NT2/D1 (cell line): ENCODE data around the gene RHOT2.
A peak's percentile ranks its signal among the peaks of the same experiment; 100 is the strongest.

ENCODE experiments used
- DNase-seq: peaks from one replicate; pipeline ENCODE4 v3.0.0-alpha.2; 2011; ENCODE audit warnings: low read depth, low spot score
- H3K27me3 ChIP-seq: 2 replicates; pipeline ENCODE4 v1.6.0; 2011; ENCODE audit warnings: mild to moderate bottlenecking; ENCODE audit not compliant: insufficient read length, insufficient read depth
- H3K36me3 ChIP-seq: 2 replicates; pipeline ENCODE4 v1.6.1; 2011; ENCODE audit warnings: mild to moderate bottlenecking, low read length, mixed read lengths; ENCODE audit not compliant: insufficient read depth, insufficient read length
- H3K4me1 ChIP-seq: 2 replicates; pipeline ENCODE4 v1.5.1; 2011; ENCODE audit not compliant: insufficient read depth, insufficient read length
- H3K4me3 ChIP-seq: 2 replicates; pipeline ENCODE4 v1.5.1; 2011; ENCODE audit warnings: low read depth; ENCODE audit not compliant: insufficient read length
- H3K9ac ChIP-seq: 2 replicates; pipeline ENCODE4 v1.6.0; 2011; ENCODE audit warnings: low read depth; ENCODE audit not compliant: insufficient read length
- H3K9me3 ChIP-seq: 2 replicates; pipeline ENCODE4 v1.5.1; 2011; ENCODE audit warnings: mild to moderate bottlenecking, low read length; ENCODE audit not compliant: insufficient read depth
- SUZ12 ChIP-seq: IDR thresholded peaks from 2 replicates; pipeline ENCODE4 v1.6.1; 2011; ENCODE audit not compliant: insufficient read length, insufficient read depth; ENCODE audit errors: extremely low read depth
- YY1 ChIP-seq: IDR thresholded peaks from 2 replicates; pipeline ENCODE4 v1.6.1; 2011; ENCODE audit not compliant: insufficient read length, insufficient read depth
- ZNF274 ChIP-seq: IDR thresholded peaks from 2 replicates; pipeline ENCODE4 v1.6.1; 2011; ENCODE audit warnings: mild to moderate bottlenecking, low read depth, low read length

The RHOT2 gene

GRCh38 chr16:694863-695354 lies 27.0 kb downstream of the RHOT2 start:
- peak overlapping the region; percentile 33 for H3K4me3 ChIP-seq
- TF ChIP-seq SUZ12 (no peak), YY1 (no peak), ZNF274 (no peak)
- DNase-seq = no peak
- H3K4me1 ChIP-seq = peaks cover 7% of the 10 kb centered on the region
- H3K9me3 ChIP-seq = no peaks in the 10 kb centered on the region
- no peaks in the 10 kb centered on the region for H3K36me3 ChIP-seq
- peaks cover 78% of the 10 kb centered on the region for H3K27me3 ChIP-seq
- peak overlapping the region; percentile 70 for H3K9ac ChIP-seq

GRCh38 chr16:695355-696089 lies 27.6 kb downstream of the RHOT2 start:
- Histone ChIP-seq H3K9ac (peak overlapping the region; percentile 79), H3K4me3 (peak overlapping the region; percentile 40), H3K27me3 (peaks cover 84% of the 10 kb centered on the region), H3K4me1 (peaks cover 7% of the 10 kb centered on the region), H3K9me3 (no peaks in the 10 kb centered on the region), H3K36me3 (no peaks in the 10 kb centered on the region)
- TF ChIP-seq ZNF274 (no peak), SUZ12 (no peak), YY1 (no peak)
- DNase-seq = no peak

- DNase-seq = no peak
- no peak overlapping the region for H3K4me3 ChIP-seq
- H3K9me3 ChIP-seq = no peaks in the 10 kb centered on the region
- H3K27me3 ChIP-seq = peaks cover 94% of the 10 kb centered on the region
- H3K4me1 ChIP-seq = peaks cover 18% of the 10 kb centered on the region
- H3K9ac ChIP-seq = no peak overlapping the region
- no peaks in the 10 kb centered on the region for H3K36me3 ChIP-seq
- TF ChIP-seq YY1 (no peak), ZNF274 (no peak), SUZ12 (no peak)
These were observed 31.2 kb downstream of the RHOT2 start for GRCh38 chr16:698911-699671.

DNA sequence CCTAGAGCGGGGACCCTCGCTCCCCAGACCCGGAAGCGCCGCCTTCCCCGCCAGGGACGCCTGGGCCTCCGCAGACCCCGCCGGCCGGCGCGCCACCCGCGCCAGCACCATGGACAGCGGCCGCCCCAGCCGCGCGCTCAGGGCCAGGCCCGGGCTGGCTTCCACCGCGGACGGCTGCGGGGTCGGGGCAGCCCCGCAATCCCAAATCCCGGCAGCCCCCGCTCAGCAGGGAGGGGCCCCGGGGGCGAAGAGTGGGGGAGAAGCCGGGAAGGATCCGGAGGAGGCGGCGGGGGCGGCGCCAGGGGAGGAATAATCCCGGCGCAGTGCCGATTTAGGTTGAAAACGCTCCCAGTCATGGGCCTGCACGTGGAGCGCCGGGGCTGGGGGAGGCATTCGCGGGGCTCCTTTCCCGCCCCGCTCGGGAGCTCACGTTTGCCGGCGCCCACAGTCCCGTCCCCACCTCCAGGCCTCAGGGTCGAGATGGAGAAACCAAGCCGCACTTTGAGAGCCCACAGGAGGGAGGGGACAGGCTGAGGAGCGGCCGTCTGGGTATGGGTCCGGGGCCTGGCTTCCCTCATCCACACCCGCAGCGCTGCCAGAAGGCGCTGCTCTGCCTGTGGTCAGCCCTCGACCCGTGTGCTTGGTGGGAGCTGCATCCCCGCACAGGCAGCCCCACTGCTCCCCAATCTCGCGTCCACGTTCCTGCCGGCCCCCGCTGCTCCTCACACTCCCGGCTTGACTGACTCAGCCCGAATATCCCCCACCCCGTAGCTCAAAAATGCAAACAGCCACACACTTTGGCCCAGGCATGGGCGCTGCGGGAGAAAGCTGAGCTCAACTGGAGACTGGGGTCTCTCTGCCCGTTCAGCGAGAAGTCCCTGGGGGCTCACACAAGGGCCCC lies 33.0 kb downstream of the RHOT2 start:
- H3K27me3 ChIP-seq = peaks cover 93% of the 10 kb centered on the region

DNA sequence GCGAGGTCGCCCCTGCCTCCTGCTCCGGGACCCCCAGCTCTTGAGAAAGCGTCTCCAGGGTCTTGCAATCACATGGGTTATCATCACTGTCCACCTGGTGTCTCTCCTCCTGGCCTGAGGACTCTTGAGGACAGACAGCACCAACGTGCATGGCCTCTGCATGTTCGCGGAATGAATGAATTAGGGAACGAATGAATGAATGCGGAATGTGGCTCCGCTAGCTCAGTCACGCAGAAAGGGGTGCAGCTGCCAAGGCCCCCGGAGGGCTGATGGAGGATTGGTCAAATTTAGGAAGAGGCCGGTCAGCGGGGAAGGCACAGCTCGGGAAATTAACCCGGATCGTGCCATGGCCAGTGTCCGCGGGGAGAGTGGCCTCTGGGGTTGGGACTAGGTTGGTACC lies 34.4 kb downstream of the RHOT2 start:
- Histone ChIP-seq H3K9me3 (no peaks in the 10 kb centered on the region), H3K4me1 (peaks cover 22% of the 10 kb centered on the region), H3K27me3 (peaks cover 94% of the 10 kb centered on the region), H3K9ac (peak overlapping the region; percentile 21), H3K36me3 (no peaks in the 10 kb centered on the region), H3K4me3 (no peak overlapping the region)
- no peak for TF ChIP-seq YY1
- TF ChIP-seq SUZ12 = no peak
- TF ChIP-seq ZNF274 = no peak
- DNase-seq = no peak

More for the DNA sequence above, 33.0 kb downstream of the RHOT2 start:
- Histone ChIP-seq H3K4me3 (peak overlapping the region; percentile 15), H3K9me3 (no peaks in the 10 kb centered on the region), H3K36me3 (no peaks in the 10 kb centered on the region), H3K4me1 (peaks cover 17% of the 10 kb centered on the region), H3K9ac (peak overlapping the region; percentile 42)
- no peak for DNase-seq
- TF ChIP-seq SUZ12 (peak; percentile 62), YY1 (no peak)

GRCh38 chr16:703406-703805 lies 35.5 kb downstream of the RHOT2 start:
- Histone ChIP-seq H3K9ac (no peak overlapping the region), H3K4me3 (no peak overlapping the region), H3K4me1 (peaks cover 22% of the 10 kb centered on the region), H3K36me3 (no peaks in the 10 kb centered on the region), H3K27me3 (peaks cover 96% of the 10 kb centered on the region), H3K9me3 (no peaks in the 10 kb centered on the region)
- TF ChIP-seq SUZ12 (no peak), YY1 (no peak), ZNF274 (no peak)
- no peak for DNase-seq
